ENCODE measurements around the gene AADAC.
"Not testable (repeated sequence)": the region's sequence is repeated elsewhere in the genome, so short reads cannot be mapped to it uniquely, and the experiment has no call there.

Gene AADAC

GRCh38 chr3:151863611-151864010 lies 49.7 kb downstream of the AADAC start:
- DNase-seq, result no peak

GRCh38 chr3:151864423-151865101 lies 50.6 kb downstream of the AADAC start:
- no peak for DNase-seq

- no peak for DNase-seq
Observed at GRCh38 chr3:151866711-151867410, 52.9 kb downstream of the AADAC start.

GRCh38 chr3:151867666-151868065 lies 53.8 kb downstream of the AADAC start:
- no peak for DNase-seq

GRCh38 chr3:151869181-151869580 lies 55.3 kb downstream of the AADAC start:
- no peak for DNase-seq

GRCh38 chr3:151871639-151872468 lies 57.9 kb downstream of the AADAC start:
- no peak for DNase-seq

- no peak for DNase-seq
Observed at GRCh38 chr3:151873398-151873797, 59.5 kb downstream of the AADAC start, which contains the start of gene SUCNR1. Gene SUCNR1, plus strand, starts transcription at chr3:151873643. Its CDS starts 6,250 bp downstream, at chr3:151879893.

GRCh38 chr3:151874079-151874478 lies 60.2 kb downstream of the AADAC start:
- DNase-seq, result not testable (repeated sequence)

GRCh38 chr3:151875759-151876158 lies 61.8 kb downstream of the AADAC start:
- no peak for DNase-seq

GRCh38 chr3:151877269-151877668 lies 63.4 kb downstream of the AADAC start:
- no peak for DNase-seq
